ENCODE results near the gene GCM1. TPM values are rescaled to one million over a fixed set of nuclear protein-coding genes. Genes with fewer than 3 reads are reported as not detected.
"Not testable (repeated sequence)": the region's sequence is repeated elsewhere in the genome, so short reads cannot be mapped to it uniquely, and the experiment has no call there.

Gene GCM1
- total RNA-seq, 4 donors from 2014 or later: not detected

DNA sequence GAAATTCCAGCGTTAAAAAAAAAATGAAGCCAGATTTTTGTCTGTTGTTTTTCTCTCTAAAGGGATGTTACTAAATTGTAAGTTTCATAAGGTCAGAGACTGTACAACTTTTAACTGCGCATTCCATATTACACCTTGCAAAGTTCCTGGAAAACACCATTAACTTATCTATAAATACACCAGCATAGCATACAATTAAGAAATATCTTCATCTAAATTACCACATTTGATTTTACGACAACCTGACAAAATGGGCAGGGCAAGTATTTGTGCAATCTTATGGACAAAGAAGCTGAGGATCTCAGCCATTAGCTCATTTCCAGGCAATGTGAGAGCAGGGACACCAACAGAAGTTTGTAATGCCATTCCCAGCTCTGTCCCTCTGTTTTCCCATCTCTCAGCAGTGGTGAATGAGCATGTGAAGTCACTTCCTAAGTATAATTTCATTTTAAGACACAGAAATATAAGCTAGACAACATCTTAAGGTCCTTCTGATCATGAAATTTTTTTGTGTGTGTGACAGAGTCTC is 12.9 kb upstream of the GCM1 start:
- Histone ChIP-seq H3K27me3 (no peaks in the 10 kb centered on the region), H3K4me3 (replicated peaks in 1 of 3) (no peak overlapping the region), H3K4me1 (no peaks in the 10 kb centered on the region), H3K9me3 (no peaks in the 10 kb centered on the region), H3K27ac (no peak overlapping the region), H3K36me3 (no peaks in the 10 kb centered on the region)
- DNase-seq: no peak
- WGBS, 2 donors: 66 to 76% methylated on average over 3 of the region's 3 CpGs
- TF ChIP-seq CTCF (IDR thresholded peaks at IDR 0.05) (no peak), POLR2A (IDR thresholded peaks at IDR 0.05) (no peak)
- intact Hi-C loops (cut with DNase I): no loop called here

DNA sequence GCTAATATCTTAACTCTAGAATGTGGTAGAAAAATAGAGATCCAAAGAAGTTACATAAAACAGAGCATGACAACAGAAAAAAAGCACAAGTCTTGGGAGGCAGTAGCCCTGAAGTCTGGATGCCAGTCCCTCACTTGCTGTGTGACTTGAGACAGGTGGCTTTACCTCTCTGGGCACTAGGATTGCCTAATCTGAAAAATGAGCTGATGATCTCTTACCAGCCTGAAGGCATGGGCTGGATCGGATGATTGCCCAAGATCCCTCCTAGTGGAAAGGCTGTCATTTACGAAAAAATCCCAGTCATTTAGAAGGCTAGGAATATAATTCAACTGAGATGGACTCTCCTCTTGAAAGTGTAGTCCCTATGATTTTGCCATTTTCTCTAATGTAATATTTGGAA is 10.9 kb upstream of the GCM1 start:
- Histone ChIP-seq H3K36me3 (no peaks in the 10 kb centered on the region), H3K9me3 (no peaks in the 10 kb centered on the region), H3K4me1 (no peaks in the 10 kb centered on the region), H3K27ac (no peak overlapping the region), H3K4me3 (replicated peaks in 1 of 3) (no peak overlapping the region), H3K27me3 (no peaks in the 10 kb centered on the region)
- intact Hi-C loops (cut with DNase I): no loop called here
- DNase-seq: no peak
- TF ChIP-seq CTCF (IDR thresholded peaks at IDR 0.05) (no peak), POLR2A (IDR thresholded peaks at IDR 0.05) (no peak)
- 58 to 61% methylated on average over 2 of the region's 2 CpGs for WGBS, 2 donors

DNA sequence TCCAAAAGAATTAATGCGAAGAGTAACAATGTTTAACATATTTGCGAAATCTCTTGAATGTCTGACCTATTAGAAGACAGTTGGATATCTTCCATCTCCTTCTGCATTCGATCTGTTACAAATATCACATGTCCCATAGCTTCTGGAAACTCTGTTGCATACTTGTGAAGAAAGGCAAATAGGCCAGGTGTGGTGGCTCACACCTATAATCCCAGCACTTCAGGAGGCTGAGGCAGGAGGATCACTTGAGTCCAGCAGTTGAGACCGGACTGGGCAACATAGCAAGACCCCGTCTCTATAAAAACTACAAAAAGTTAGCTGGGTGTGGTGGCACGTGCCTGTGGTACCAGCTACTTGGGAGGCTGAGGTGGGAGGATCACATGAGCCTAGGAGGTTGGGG is 9.4 kb upstream of the GCM1 start:
- H3K9me3 ChIP-seq; DNase-seq; H3K27me3 ChIP-seq; intact Hi-C loops (cut with DNase I); H3K36me3 ChIP-seq; H3K4me1 ChIP-seq; H3K4me3 ChIP-seq (replicated peaks in 1 of 3); H3K27ac ChIP-seq: not testable (repeated sequence)
- 94 to 95% methylated on average over 6 of the region's 6 CpGs for WGBS, 2 donors

- H3K4me1 ChIP-seq; H3K4me3 ChIP-seq (replicated peaks in 1 of 3); H3K27me3 ChIP-seq; H3K9me3 ChIP-seq; intact Hi-C loops (cut with DNase I); H3K36me3 ChIP-seq; H3K27ac ChIP-seq; DNase-seq: not testable (repeated sequence)
- WGBS, 2 donors: 92 to 94% methylated on average over 4 of the region's 4 CpGs
Observed at GRCh38 chr6:53155279-53155678, 6.6 kb upstream of the GCM1 start.

DNA sequence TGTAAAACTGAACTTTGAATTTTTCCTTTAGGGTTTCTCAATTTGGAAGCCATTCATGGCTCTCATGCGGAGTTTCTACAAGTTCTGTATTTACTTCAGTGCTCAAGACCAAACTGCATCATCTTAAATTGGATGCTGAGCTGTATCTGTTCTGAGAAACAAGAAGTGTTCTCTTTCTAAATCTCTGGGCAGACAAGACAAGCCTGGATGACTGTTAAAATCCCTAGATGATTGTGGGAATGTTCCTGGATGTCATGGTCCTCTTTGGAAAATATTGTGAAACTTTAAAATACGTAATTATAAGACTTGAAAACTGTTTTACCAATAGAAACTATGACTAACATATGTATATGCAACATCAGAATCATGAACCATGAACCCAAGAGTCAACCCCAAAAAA is 6.2 kb upstream of the GCM1 start:
- intact Hi-C loops (cut with DNase I): no loop called here
- DNase-seq: no peak
- TF ChIP-seq CTCF (IDR thresholded peaks at IDR 0.05): no peak
- no peaks in the 10 kb centered on the region for H3K27me3 ChIP-seq
- 89 to 91% methylated on average over 2 of the region's 2 CpGs for WGBS, 2 donors
- no peaks in the 10 kb centered on the region for H3K36me3 ChIP-seq
- no peaks in the 10 kb centered on the region for H3K9me3 ChIP-seq
- H3K27ac ChIP-seq: no peak overlapping the region
- H3K4me3 ChIP-seq (replicated peaks in 1 of 3): no peak overlapping the region
- no peaks in the 10 kb centered on the region for H3K4me1 ChIP-seq

DNA sequence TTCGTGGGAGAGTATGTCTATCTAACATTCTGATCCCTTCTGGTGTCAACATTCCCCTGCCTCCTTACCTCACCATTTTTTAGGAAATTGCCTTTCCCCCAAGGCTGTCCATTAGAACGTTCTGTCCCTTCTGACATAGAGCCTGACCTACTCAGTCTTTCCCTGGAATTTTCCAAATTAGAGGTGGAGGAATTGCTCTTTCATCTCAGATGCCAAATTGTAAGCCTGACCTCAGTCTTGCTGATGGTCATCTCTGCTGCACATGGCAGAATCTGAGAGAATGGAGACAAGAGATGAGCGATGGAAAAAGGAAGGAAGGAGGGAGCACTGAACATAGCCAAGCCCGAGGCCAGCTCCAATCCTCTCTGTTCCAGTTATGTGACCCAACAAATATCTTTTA is 5.4 kb upstream of the GCM1 start:
- Histone ChIP-seq H3K4me3 (replicated peaks in 1 of 3) (no peak overlapping the region), H3K36me3 (no peaks in the 10 kb centered on the region), H3K4me1 (no peaks in the 10 kb centered on the region), H3K27ac (peak overlapping the region in 1 of 3 donors; percentile 27), H3K27me3 (no peaks in the 10 kb centered on the region), H3K9me3 (no peaks in the 10 kb centered on the region)
- WGBS, 2 donors: 79 to 87% methylated on average over 4 of the region's 4 CpGs
- intact Hi-C loops (cut with DNase I): no loop called here
- TF ChIP-seq CTCF (IDR thresholded peaks at IDR 0.05): no peak
- TF ChIP-seq POLR2A (IDR thresholded peaks at IDR 0.05): no peak
- no peak for DNase-seq

All from thyroid gland (tissue), 4 donors.